Activated T-cell treated with anti-CD3 and anti-CD28 coated beads, Interleukin-2, amount 50 U/mL, for 1 hour (primary cell): ENCODE measurements around the gene ADORA2A.
"Not testable (repeated sequence)": the region's sequence is repeated elsewhere in the genome, so short reads cannot be mapped to it uniquely, and the experiment has no call there.

Source experiments
- DNase-seq: peaks from one replicate; pipeline ENCODE4 v3.0.0-alpha.2; 2020

Gene ADORA2A

GRCh38 chr22:24455751-24456426 lies 28.5 kb downstream of the ADORA2A start:
- DNase-seq = no peak

- DNase-seq = no peak
Observed at GRCh38 chr22:24457894-24458420, 30.6 kb downstream of the ADORA2A start.

- no peak for DNase-seq
Observed at GRCh38 chr22:24459911-24460310, 32.5 kb downstream of the ADORA2A start.

- DNase-seq = no peak
Observed at GRCh38 chr22:24460418-24461089, 33.2 kb downstream of the ADORA2A start.

GRCh38 chr22:24463071-24463760 lies 35.8 kb downstream of the ADORA2A start:
- DNase-seq = no peak

GRCh38 chr22:24465566-24465965 lies 38.2 kb downstream of the ADORA2A start:
- no peak for DNase-seq

- DNase-seq = no peak
Observed at GRCh38 chr22:24465975-24466374, 38.6 kb downstream of the ADORA2A start.

GRCh38 chr22:24466716-24467328 lies 39.4 kb downstream of the ADORA2A start:
- no peak for DNase-seq

GRCh38 chr22:24467340-24467739 lies 39.9 kb downstream of the ADORA2A start:
- no peak for DNase-seq

GRCh38 chr22:24471570-24471969 lies 44.2 kb downstream of the ADORA2A start:
- DNase-seq = no peak

GRCh38 chr22:24473284-24473683 lies 45.9 kb downstream of the ADORA2A start:
- DNase-seq = no peak

GRCh38 chr22:24474221-24474620 lies 46.8 kb downstream of the ADORA2A start:
- DNase-seq = no peak

- DNase-seq = no peak
Observed at GRCh38 chr22:24474649-24475255, 47.4 kb downstream of the ADORA2A start.

GRCh38 chr22:24481641-24482040 lies 54.2 kb downstream of the ADORA2A start:
- DNase-seq = no peak

- no peak for DNase-seq
Observed at GRCh38 chr22:24482575-24482974, 55.2 kb downstream of the ADORA2A start.

GRCh38 chr22:24482998-24483397 lies 55.6 kb downstream of the ADORA2A start:
- no peak for DNase-seq

GRCh38 chr22:24483976-24484545 lies 56.7 kb downstream of the ADORA2A start:
- no peak for DNase-seq

- no peak for DNase-seq
Observed at GRCh38 chr22:24485170-24485569, 57.8 kb downstream of the ADORA2A start.

GRCh38 chr22:24485608-24486007 lies 58.2 kb downstream of the ADORA2A start:
- DNase-seq = no peak

GRCh38 chr22:24486501-24486921 lies 59.1 kb downstream of the ADORA2A start:
- no peak for DNase-seq

GRCh38 chr22:24489011-24489410 lies 61.6 kb downstream of the ADORA2A start:
- no peak for DNase-seq

- DNase-seq = not testable (repeated sequence)
Observed at GRCh38 chr22:24489434-24489833, 62.0 kb downstream of the ADORA2A start.
